Left lung (tissue), 10 donors: ENCODE measurements around the gene PHF20. TPM values are rescaled to one million over a fixed set of nuclear protein-coding genes. Genes with fewer than 3 reads are reported as not detected.
"Not testable (repeated sequence)": the region's sequence is repeated elsewhere in the genome, so short reads cannot be mapped to it uniquely, and the experiment has no call there.

ENCODE experiments used
- ATAC-seq: fragments of 200-7000 bp; cut with Tn5 transposase; one replicate; pipeline ENCODE4 v1.9.1; 2020; ENCODE audit warnings: moderate library complexity
- DNase-seq, 4 donors: peaks; one replicate each; pipeline ENCODE4 v3.0.0-alpha.2; 2013 to 2020
- H3K27ac ChIP-seq, 2 donors: fragments of 200-600 bp; sonication (generic) in 1 of 2; one replicate each; pipeline versions ENCODE4 v1.5.0 to v1.8.0; 2020 to 2021
- H3K27me3 ChIP-seq, 2 donors: fragments of 200-600 bp; sonication (generic) in 1 of 2; one replicate each; pipeline versions ENCODE4 v1.5.0 to v1.8.0; 2020 to 2021
- H3K36me3 ChIP-seq, 2 donors: fragments of 200-600 bp; sonication (generic) in 1 of 2; one replicate each; pipeline versions ENCODE4 v1.5.0 to v1.8.0; 2020 to 2021
- H3K4me1 ChIP-seq, 2 donors: fragments of 200-600 bp; one replicate each; pipeline ENCODE4 v1.8.0; 2021
- H3K4me3 ChIP-seq, 2 donors: fragments of 200-600 bp; sonication (generic) in 1 of 2; one replicate each; pipeline versions ENCODE4 v1.5.0 to v1.8.0; 2020 to 2021; ENCODE audit warnings: mild to moderate bottlenecking in 1 of 2
- H3K9me3 ChIP-seq, 2 donors: fragments of 200-600 bp; sonication (generic) in 1 of 2; one replicate each; pipeline versions ENCODE4 v1.5.0 to v1.8.0; 2020 to 2021
- CTCF ChIP-seq, 2 donors: fragments of 200-600 bp; sonication (generic) in 1 of 2; IDR thresholded peaks; one replicate each; pipeline versions ENCODE4 v1.5.0 to v1.8.0; 2021; ENCODE audit warnings: antibody characterized with exemption in 2 of 2
- intact Hi-C, 2 donors: fragments of 100-400 bp; cut with DNase I; formaldehyde crosslinking; loops; one replicate each; pipeline versions ENCODE4 v1.11.2 to v1.14.2; 2022
- polyA plus RNA-seq, 6 donors: library from polyadenylated mRNA; unstranded; fragments of 120-200 nt; gene quantifications; one replicate each; pipeline ENCODE4 v1.2.1, GENCODE V29; 2013; ENCODE audit not compliant: insufficient read length in 6 of 6
- total RNA-seq, 2 donors: library from RNA; stranded (reverse); fragmentation: NEBNext Ultra II Directional; extraction: Animal tissue kit (Norgen Biotek cat#: 25700); gene quantifications; one replicate each; pipeline ENCODE4 v1.2.1, GENCODE V29; 2021
- donor health status: DM: no; HTN: yes; CAD: no.
- donor health status: DM: no; HTN: no; CAD: no.

The PHF20 gene
- total and polyA plus RNA-seq, 8 donors: 31.1 to 43.4 (median 39.6) TPM

- Histone ChIP-seq H3K4me1 (peaks cover 12 to 25% of the 10 kb centered on the region in 2 donors), H3K27ac (peak overlapping the region; percentile 95 to 99), H3K27me3 (no peaks in the 10 kb centered on the region), H3K4me3 (peak overlapping the region; percentile 79 to 85), H3K9me3 (no peaks in the 10 kb centered on the region), H3K36me3 (peaks cover 0 to under 1% of the 10 kb centered on the region in 2 donors)
- peak; percentile 13 to 91 (median 46) for DNase-seq
- peak; percentile 49 for ATAC-seq
- intact Hi-C loops: no loop called here
- no peak for TF ChIP-seq CTCF (IDR thresholded peaks at IDR 0.05)
Measured at GRCh38 chr20:35953387-35954199, 181.8 kb downstream of the PHF20 start.

DNA sequence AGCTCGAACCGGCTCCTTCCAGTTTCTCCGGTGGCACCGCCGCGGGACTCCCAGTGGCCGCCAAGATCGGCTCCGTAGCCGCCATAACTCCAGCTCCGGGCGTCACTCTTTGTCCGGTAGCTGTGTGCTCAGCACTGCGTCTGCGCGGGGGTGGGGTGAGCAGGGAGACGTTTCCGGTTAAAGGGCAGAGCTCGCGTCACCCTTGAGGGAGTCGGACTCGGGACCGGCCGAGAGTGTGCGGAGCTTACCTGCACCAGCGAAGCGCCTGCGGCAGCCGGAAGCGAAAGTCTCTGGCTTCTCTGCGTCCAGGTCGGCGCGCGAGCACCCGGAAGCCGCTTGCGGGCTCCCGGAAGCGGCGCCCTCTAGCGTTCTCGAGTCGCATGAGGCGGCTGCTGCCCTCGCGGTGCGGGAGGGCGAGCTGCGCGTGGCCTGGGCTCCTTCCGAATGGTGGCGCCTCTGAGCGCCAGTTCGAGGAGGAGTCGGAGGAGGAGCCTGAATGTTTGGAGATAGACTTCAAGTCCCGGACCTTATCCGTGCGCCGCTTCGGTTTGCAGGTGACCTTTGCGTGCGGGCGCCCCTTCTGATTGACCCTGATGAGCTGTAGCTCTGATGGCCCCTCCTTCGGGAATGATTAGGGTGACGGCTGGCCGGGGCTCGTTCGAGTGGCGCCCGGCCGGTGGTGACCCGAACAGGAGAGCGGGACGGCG lies 182.5 kb downstream of the PHF20 start, which contains the start of gene SCAND1:
Gene SCAND1, minus strand, starts transcription at position 303 of the 707 bp plus-strand sequence. Its CDS starts 218 bp downstream, at position 85.
- DNase-seq: peak; percentile 96 to 99 (median 98)
- intact Hi-C loops: no loop called here

DNA sequence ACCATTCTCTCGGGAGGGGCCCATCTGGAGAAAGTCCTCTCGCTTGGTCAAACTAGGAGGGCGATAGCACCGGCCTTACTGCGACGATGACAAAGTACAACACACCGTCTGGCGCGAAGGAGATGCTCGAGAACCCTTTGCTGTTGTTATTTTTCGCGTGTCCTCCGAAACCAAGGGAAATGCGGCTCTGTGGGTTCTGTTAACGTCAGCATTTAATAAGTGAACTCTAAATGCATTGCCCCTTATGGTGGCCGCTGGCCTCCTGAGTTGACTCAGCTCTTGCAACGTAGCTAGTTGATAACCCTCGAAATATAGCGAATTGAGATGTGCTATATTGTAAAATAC lies 183.1 kb downstream of the PHF20 start:
- peak; percentile 4 for ATAC-seq
- TF ChIP-seq CTCF (IDR thresholded peaks at IDR 0.05): no peak
- intact Hi-C loops: no loop called here
- Histone ChIP-seq H3K4me1 (peaks cover 12 to 25% of the 10 kb centered on the region in 2 donors), H3K4me3 (peak overlapping the region; percentile 79 to 85), H3K27me3 (no peaks in the 10 kb centered on the region), H3K9me3 (no peaks in the 10 kb centered on the region), H3K36me3 (no peaks in the 10 kb centered on the region), H3K27ac (peak overlapping the region; percentile 95 to 99)
- DNase-seq: peak in 1 of 4 donors; percentile 29

More for the DNA sequence above, 182.5 kb downstream of the PHF20 start, which contains the start of gene SCAND1:
- no peaks in the 10 kb centered on the region for H3K27me3 ChIP-seq
- H3K27ac ChIP-seq: peak within 1 kb of the TSS; percentile 95 to 99
- TF ChIP-seq CTCF (IDR thresholded peaks at IDR 0.05): peak; percentile 98
- peaks cover 12 to 25% of the 10 kb centered on the region in 2 donors for H3K4me1 ChIP-seq
- peak within 1 kb of the TSS; percentile 79 to 85 for H3K4me3 ChIP-seq
- peak; percentile 96 for ATAC-seq
- no peaks in the 10 kb centered on the region for H3K36me3 ChIP-seq
- no peaks in the 10 kb centered on the region for H3K9me3 ChIP-seq

GRCh38 chr20:35956616-35957015 lies 184.8 kb downstream of the PHF20 start:
- peaks cover 12 to 25% of the 10 kb centered on the region in 2 donors for H3K4me1 ChIP-seq
- no peaks in the 10 kb centered on the region for H3K36me3 ChIP-seq
- no peaks in the 10 kb centered on the region for H3K27me3 ChIP-seq
- intact Hi-C loops: no loop called here
- DNase-seq: no peak
- no peak overlapping the region for H3K4me3 ChIP-seq
- no peak for TF ChIP-seq CTCF (IDR thresholded peaks at IDR 0.05)
- no peaks in the 10 kb centered on the region for H3K9me3 ChIP-seq
- ATAC-seq: no peak
- H3K27ac ChIP-seq: no peak overlapping the region

- H3K27ac ChIP-seq, DNase-seq, ATAC-seq, intact Hi-C loops, H3K36me3 ChIP-seq, H3K4me3 ChIP-seq, H3K27me3 ChIP-seq, H3K4me1 ChIP-seq, H3K9me3 ChIP-seq: not testable (repeated sequence)
Measured at GRCh38 chr20:35959291-35959690, 187.5 kb downstream of the PHF20 start.
